HG02759 (cell line): ENCODE measurements around the gene WDHD1.
"Not testable (repeated sequence)": the region's sequence is repeated elsewhere in the genome, so short reads cannot be mapped to it uniquely, and the experiment has no call there.

Experiments used
- ATAC-seq: cut with Tn5 transposase; IDR thresholded peaks from one replicate; pipeline ENCODE4 v1.9.1; 2021; ENCODE audit warnings: mild to moderate bottlenecking, moderate library complexity; ENCODE audit not compliant: unreplicated experiment

Gene WDHD1

DNA sequence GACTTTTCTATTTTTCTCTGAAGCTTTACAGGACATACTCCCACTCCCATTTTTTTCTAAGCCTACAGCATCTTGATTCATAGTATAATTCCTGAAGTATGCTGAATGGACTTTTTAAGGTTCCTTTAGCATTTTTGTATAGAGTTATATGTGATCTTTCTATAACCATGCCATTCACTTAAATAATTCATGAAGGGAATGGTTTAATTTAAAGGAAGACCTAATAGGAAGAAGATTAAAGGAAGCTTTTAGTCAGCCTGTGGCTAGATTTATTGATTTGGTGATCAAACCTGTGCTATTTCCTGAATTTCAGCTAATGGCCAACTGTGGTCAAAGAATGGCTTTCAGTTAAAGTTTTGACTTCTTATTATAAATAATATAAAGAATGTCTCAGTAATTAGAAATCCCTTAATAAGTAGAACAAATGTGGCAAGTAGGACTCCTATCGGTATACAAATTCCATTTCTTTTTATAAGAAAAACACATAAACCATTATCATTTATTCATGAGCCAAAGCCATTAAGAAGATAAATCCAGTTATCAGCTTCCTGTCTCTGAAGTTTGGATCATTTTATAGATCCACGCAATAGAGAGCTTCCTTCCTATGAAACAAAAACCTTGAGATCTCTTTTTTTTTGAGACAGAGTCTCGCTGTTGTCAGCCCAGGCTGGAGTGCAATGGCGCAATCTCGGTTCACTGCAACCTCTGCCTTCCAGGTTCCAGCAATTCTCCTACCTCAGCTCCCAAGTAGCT is 20.6 kb upstream of the WDHD1 start:
- no peak for ATAC-seq

GRCh38 chr14:55045087-55045486 is 18.2 kb upstream of the WDHD1 start:
- no peak for ATAC-seq

DNA sequence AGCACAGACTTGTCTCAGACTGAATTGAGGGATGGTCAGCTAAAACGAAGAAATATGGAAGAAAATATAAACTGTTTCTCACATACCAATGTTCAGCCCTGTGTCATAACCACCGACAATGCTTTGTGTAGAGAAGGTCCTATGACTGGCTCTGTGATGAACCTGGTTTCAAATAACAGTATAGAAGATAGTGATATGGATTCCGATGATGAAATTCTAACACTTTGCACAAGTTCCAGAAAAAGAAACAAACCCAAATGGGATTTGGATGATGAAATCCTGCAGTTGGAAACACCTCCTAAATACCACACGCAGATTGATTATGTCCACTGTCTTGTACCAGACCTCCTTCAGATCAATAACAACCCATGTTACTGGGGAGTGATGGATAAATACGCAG is 16.6 kb upstream of the WDHD1 start:
- no peak for ATAC-seq

- no peak for ATAC-seq
Measured at GRCh38 chr14:55038708-55039107, 11.8 kb upstream of the WDHD1 start.

DNA sequence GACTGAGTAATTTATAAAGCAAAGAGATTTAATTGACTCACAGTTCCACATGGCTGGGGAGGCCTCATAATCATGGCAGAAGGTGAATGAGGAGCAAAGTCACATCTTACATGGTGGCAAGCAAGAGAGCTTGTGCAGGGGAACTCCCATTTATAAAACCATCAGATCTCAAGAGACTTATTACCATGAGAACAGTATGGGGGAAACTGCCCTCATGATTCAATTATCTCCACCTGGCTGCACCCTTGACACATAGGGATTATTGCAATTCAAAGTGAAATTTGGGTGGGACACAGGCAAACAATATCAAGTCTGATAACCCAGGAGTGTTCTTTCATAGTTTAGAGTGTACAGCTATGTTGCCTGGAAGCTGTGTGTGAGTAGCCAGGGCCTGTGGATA is 11.1 kb upstream of the WDHD1 start:
- ATAC-seq = not testable (repeated sequence)

- ATAC-seq = no peak
Measured at GRCh38 chr14:55031190-55031589, 4.3 kb upstream of the WDHD1 start.

DNA sequence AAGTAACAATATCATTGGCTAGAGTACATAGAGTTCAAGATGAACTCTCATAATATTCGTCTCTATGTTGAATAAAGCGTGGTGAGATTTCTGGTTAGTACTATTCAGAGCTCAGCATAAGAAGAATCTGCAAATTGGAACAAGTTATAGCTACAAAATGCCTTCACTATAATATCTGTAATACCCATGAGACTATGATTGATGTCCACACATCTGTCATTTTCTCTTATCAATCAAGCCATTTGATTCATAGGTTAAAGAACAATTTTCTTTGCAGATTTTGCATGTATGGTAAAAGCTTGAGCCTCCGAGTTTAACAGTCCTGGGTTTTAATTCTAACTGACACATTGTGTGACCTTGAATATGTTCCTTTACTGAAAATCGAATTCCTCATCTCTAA is 1.6 kb upstream of the WDHD1 start:
- no peak for ATAC-seq

GRCh38 chr14:55028066-55028465 is 1.2 kb upstream of the WDHD1 start:
- no peak for ATAC-seq

DNA sequence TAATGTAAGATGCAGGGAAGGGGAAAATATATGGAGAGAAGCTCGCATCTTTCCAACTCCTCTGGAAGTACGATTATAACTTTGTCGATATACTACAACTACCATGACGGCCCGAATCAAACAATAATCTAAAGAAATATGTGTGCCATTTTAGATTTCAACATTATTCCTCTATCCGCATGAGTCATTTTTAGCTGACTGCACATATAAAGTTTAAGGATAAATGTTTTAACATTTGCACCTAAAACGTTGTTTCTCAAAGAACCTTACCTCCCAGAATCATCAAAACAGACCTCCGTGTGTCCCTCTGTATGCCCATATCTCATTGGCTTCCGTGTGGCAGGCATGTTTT is 482 bp downstream of the WDHD1 start:
- ATAC-seq = no peak

GRCh38 chr14:55025948-55026347 is 951 bp downstream of the WDHD1 start:
- ATAC-seq = no peak

- ATAC-seq = not testable (repeated sequence)
Measured at GRCh38 chr14:55024365-55024764, 2.5 kb downstream of the WDHD1 start.

- ATAC-seq = no peak
Measured at GRCh38 chr14:55019968-55020554, 6.8 kb downstream of the WDHD1 start.

DNA sequence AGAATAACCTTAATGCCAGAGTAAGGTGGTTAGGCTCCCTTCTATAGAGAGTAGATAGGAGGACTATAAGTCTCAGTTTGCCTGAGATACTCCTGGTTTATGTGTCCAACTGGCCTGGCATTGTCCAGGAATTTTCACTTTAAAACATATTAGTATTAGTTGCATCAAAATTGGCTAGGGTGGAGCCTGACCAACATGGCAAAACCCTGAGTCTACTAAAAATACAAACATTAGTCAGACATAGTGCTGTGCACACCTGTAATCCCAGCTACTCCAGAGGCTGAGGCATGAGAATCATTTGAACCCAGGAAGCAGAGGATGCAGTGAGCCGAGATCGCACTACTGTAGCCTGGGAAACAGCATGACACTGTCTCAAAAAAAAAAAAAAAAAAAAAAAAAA is 11.9 kb downstream of the WDHD1 start:
- ATAC-seq = no peak

- no peak for ATAC-seq
Measured at GRCh38 chr14:55005071-55005470, 21.8 kb downstream of the WDHD1 start.

DNA sequence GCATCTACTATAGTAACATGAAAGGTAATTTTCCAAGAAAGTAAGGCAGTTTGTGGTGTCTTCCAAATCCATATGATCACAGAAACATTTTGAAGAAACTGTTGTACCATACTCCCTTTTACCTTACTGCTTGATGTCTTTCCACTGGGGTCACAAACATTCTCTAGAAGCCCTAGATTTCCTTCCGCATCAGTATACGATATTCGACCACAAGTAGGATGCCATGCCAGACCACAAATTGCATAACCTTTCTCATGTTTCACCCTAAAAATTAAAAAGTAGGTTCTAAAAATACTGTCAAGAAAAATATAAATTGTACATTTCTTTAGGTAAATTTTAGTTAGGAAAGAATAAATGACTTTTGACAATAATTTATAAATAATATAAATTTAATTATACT is 26.5 kb downstream of the WDHD1 start:
- no peak for ATAC-seq

DNA sequence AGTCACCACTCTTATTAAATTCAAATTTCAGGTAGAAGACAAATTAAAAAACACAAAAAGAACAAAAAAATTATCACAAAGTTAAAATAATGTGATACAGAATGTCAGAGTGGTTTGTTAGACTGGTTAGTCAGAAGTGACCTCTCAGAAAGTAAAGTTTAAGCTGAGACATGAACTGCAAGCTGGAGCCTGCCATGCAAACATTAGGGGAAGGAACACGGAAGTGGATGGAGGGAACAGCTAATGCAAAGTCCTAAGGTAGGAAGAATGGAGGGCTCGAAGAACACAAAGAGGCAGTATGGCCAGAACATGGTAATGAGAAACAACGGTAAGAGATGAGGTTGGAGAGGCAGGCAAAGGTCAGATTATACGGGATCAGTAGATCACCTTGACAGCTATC is 41.7 kb downstream of the WDHD1 start:
- ATAC-seq = no peak

GRCh38 chr14:54981698-54982097 is 45.2 kb downstream of the WDHD1 start:
- no peak for ATAC-seq

- no peak for ATAC-seq
Measured at GRCh38 chr14:54979039-54979438, 47.9 kb downstream of the WDHD1 start.

GRCh38 chr14:54976316-54976715 is 50.6 kb downstream of the WDHD1 start:
- no peak for ATAC-seq

- ATAC-seq = no peak
Measured at GRCh38 chr14:54975856-54976255, 51.0 kb downstream of the WDHD1 start.

DNA sequence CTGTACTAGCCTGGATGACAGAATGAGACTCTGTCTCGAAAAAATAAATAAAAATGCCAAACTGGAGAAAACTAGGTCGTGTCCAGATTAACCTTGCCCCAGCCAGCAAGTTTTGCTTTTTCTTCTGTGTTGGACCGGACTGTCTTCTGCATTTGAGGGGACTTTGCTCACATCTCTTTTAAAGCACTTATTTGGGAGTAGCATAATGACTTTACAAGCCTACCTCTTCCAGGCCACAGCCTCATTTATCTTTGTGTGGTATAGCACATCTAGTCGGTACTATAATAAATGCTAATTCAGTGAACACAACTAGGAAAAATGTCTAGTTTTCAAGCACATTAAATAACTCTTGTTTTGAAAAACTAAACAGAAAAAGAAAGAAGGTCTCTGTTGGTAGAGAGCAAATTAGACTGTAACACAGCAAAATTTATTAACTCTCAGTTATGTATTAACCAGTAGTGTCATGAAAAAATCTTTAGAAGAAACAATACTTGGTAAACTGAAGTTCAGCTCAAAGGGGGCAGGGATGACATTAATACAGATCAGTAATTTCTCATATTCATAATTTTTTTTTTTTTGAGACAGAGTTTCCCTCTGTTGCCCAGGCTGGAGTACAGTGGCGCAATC is 52.0 kb downstream of the WDHD1 start:
- no peak for ATAC-seq

DNA sequence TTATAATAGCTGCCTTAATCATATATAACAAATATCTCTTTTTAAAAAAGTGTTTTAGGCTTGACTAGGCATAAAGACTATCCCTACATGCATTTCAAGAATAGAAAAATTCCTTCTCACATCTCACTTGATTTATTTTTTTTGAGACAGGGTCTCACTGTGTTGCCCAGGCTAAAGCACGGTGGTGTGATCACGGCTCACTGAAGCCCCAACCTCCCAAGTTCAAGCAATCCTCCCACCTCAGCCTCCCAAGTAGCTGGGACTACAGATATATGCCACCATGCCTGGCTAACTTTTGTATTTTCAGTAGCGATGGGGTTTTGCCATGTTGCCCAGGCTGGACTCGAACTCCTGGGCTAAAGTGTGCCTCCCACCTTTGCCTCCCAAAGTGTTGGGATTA is 59.4 kb downstream of the WDHD1 start:
- no peak for ATAC-seq
